IPS DF 6.9 (cell line): ENCODE data around the gene NBL1.

Source experiments
- DNase-seq: peaks from one replicate; pipeline ENCODE4 v3.0.0-alpha.2; 2013; ENCODE audit warnings: low read depth, low spot score
- H3K27ac ChIP-seq: one replicate; pipeline ENCODE4 v1.5.1; 2013; ENCODE audit warnings: low read length, control low read depth
- H3K27me3 ChIP-seq: 2 replicates; pipeline ENCODE4 v1.6.1; 2013; ENCODE audit warnings: mild to moderate bottlenecking, low read length; ENCODE audit not compliant: control insufficient read depth, insufficient read depth
- H3K36me3 ChIP-seq: 2 replicates; pipeline ENCODE4 v1.6.1; 2013; ENCODE audit warnings: low read length; ENCODE audit not compliant: control insufficient read depth, insufficient read depth
- H3K4me1 ChIP-seq: 2 replicates; pipeline ENCODE4 v1.6.1; 2013; ENCODE audit warnings: low read length; ENCODE audit not compliant: control insufficient read depth, insufficient read depth
- H3K4me3 ChIP-seq: 2 replicates; pipeline ENCODE4 v1.5.1; 2013; ENCODE audit warnings: mild to moderate bottlenecking, low read length
- H3K9me3 ChIP-seq: 2 replicates; pipeline ENCODE4 v1.6.1; 2013; ENCODE audit warnings: low read length, inconsistent platforms; ENCODE audit not compliant: control insufficient read depth, insufficient read depth
- WGBS: extraction: QIAGEN DNeasy Blood & Tissue Kit; methylation state at CpG from one replicate; pipeline ENCODE4 v1.1.7; 2013; ENCODE audit warnings: mixed read lengths, missing lambda C conversion rate; ENCODE audit not compliant: insufficient read length, insufficient coverage; 5-methylcytosine and 5-hydroxymethylcytosine counted together

NBL1 gene

DNA sequence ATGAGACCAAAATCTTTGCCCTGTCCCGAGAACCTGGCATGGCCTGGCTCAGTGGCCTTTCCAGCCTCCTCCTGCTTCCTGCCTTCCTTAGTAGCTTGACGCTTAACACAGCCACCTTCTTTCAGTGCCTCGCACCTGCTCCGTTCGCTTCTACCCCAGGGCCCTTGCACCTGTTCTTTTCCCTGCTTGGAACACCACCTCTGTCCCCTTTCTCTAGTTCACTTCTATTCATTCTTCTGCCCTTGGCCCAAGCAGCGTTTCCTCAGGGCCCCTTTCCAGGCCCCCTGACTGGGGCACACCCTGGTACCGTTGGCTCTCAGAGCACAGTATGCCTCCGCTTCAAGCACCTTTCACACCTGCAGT lies 11.6 kb downstream of the NBL1 start:
- H3K27ac ChIP-seq = no peak overlapping the region
- H3K4me3 ChIP-seq = no peak overlapping the region
- WGBS = no CpG with 5 or more reads among the region's 8 CpGs
- peaks cover 6% of the 10 kb centered on the region for H3K4me1 ChIP-seq
- DNase-seq = no peak
- H3K27me3 ChIP-seq = no peaks in the 10 kb centered on the region
- H3K36me3 ChIP-seq = no peaks in the 10 kb centered on the region
- H3K9me3 ChIP-seq = no peaks in the 10 kb centered on the region

GRCh38 chr1:19656134-19656779 lies 12.1 kb downstream of the NBL1 start:
- H3K4me1 ChIP-seq = peaks cover 6% of the 10 kb centered on the region

GRCh38 chr1:19656780-19657466 lies 12.8 kb downstream of the NBL1 start:
- H3K4me3 ChIP-seq = no peak overlapping the region
- no peaks in the 10 kb centered on the region for H3K36me3 ChIP-seq
- H3K9me3 ChIP-seq = no peaks in the 10 kb centered on the region
- DNase-seq = no peak
- peaks cover 6% of the 10 kb centered on the region for H3K4me1 ChIP-seq
- WGBS = no CpG with 5 or more reads among the region's 15 CpGs
- H3K27me3 ChIP-seq = no peaks in the 10 kb centered on the region
- no peak overlapping the region for H3K27ac ChIP-seq

More at GRCh38 chr1:19656134-19656779, 12.1 kb downstream of the NBL1 start:
- Histone ChIP-seq H3K27me3 (no peaks in the 10 kb centered on the region), H3K27ac (no peak overlapping the region), H3K9me3 (no peaks in the 10 kb centered on the region), H3K36me3 (no peaks in the 10 kb centered on the region), H3K4me3 (no peak overlapping the region)
- DNase-seq = no peak
- WGBS = no CpG with 5 or more reads among the region's 9 CpGs

- WGBS = no CpG with 5 or more reads among the region's 10 CpGs
Observed at GRCh38 chr1:19657511-19657910, 13.4 kb downstream of the NBL1 start.

GRCh38 chr1:19658186-19658585 lies 14.1 kb downstream of the NBL1 start:
- no CpG with 5 or more reads among the region's 13 CpGs for WGBS

More at GRCh38 chr1:19657511-19657910, 13.4 kb downstream of the NBL1 start:
- Histone ChIP-seq H3K27ac (no peak overlapping the region), H3K4me3 (no peak overlapping the region), H3K9me3 (no peaks in the 10 kb centered on the region), H3K4me1 (peaks cover 6% of the 10 kb centered on the region), H3K36me3 (no peaks in the 10 kb centered on the region), H3K27me3 (no peaks in the 10 kb centered on the region)
- DNase-seq = no peak

GRCh38 chr1:19661721-19662228 lies 17.7 kb downstream of the NBL1 start:
- no CpG with 5 or more reads among the region's 9 CpGs for WGBS
- DNase-seq = no peak

More at GRCh38 chr1:19658186-19658585, 14.1 kb downstream of the NBL1 start:
- Histone ChIP-seq H3K27me3 (no peaks in the 10 kb centered on the region; the same call in 1 of the 2 replicates), H3K9me3 (no peaks in the 10 kb centered on the region), H3K27ac (no peak overlapping the region), H3K4me3 (no peak overlapping the region), H3K36me3 (no peaks in the 10 kb centered on the region), H3K4me1 (peaks cover 6% of the 10 kb centered on the region)
- DNase-seq = no peak

DNA sequence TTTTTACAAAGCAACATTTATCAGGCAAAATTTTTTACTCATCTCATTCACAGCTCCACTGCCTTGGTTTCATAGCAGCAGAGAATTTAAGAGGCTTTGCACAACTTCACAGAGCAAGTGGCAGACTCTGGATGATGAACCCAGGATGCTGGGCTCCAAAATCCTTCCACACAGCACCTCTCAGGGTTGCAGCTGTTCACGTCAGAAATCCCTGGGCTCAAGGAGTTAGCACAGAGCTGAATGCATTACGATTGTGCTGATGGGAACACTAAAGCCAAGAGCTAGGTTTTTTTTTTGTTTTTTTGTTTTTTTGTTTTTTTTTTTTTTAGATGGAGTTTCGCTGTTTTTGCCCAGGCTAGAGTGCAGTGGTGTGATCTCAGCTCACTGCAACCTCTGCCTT lies 18.2 kb downstream of the NBL1 start:
- Histone ChIP-seq H3K4me1 (peaks cover 2% of the 10 kb centered on the region; the same call in 1 of the 2 replicates), H3K9me3 (no peaks in the 10 kb centered on the region), H3K27ac (no peak overlapping the region), H3K27me3 (peaks cover 21% of the 10 kb centered on the region), H3K36me3 (no peaks in the 10 kb centered on the region), H3K4me3 (no peak overlapping the region)
- no peak for DNase-seq
- WGBS = no CpG with 5 or more reads among the region's 3 CpGs

More at GRCh38 chr1:19661721-19662228, 17.7 kb downstream of the NBL1 start:
- H3K27me3 ChIP-seq = peaks cover 19% of the 10 kb centered on the region
- no peaks in the 10 kb centered on the region for H3K36me3 ChIP-seq
- H3K4me1 ChIP-seq = peaks cover 2% of the 10 kb centered on the region; the same call in 1 of the 2 replicates
- H3K27ac ChIP-seq = no peak overlapping the region
- no peak overlapping the region for H3K4me3 ChIP-seq
- H3K9me3 ChIP-seq = no peaks in the 10 kb centered on the region

- H3K27ac ChIP-seq = no peak within 1 kb of the TSS
- no peaks in the 10 kb centered on the region; the same call in 1 of the 2 replicates for H3K4me1 ChIP-seq
- H3K27me3 ChIP-seq = peaks cover 21% of the 10 kb centered on the region
- WGBS = no CpG with 5 or more reads among the region's 80 CpGs
- peak within 1 kb of the TSS; percentile 51 for H3K4me3 ChIP-seq
- H3K9me3 ChIP-seq = no peaks in the 10 kb centered on the region
- no peaks in the 10 kb centered on the region for H3K36me3 ChIP-seq
- no peak for DNase-seq
Observed at GRCh38 chr1:19664453-19665185, 20.5 kb downstream of the NBL1 start, which contains the start of gene HTR6. TSS of gene HTR6 (plus strand) at chr1:19664875. CDS start at chr1:19665754, 879 bp downstream.

GRCh38 chr1:19665186-19665495 lies 21.0 kb downstream of the NBL1 start:
- peaks cover 21% of the 10 kb centered on the region for H3K27me3 ChIP-seq
- no peak overlapping the region for H3K27ac ChIP-seq
- H3K4me1 ChIP-seq = no peaks in the 10 kb centered on the region; the same call in 1 of the 2 replicates
- no peaks in the 10 kb centered on the region for H3K9me3 ChIP-seq
- DNase-seq = no peak
- H3K36me3 ChIP-seq = no peaks in the 10 kb centered on the region
- no CpG with 5 or more reads among the region's 23 CpGs for WGBS
- peak overlapping the region; percentile 51 for H3K4me3 ChIP-seq
